ENCODE measurements around the gene C16orf78.

The C16orf78 gene

DNA sequence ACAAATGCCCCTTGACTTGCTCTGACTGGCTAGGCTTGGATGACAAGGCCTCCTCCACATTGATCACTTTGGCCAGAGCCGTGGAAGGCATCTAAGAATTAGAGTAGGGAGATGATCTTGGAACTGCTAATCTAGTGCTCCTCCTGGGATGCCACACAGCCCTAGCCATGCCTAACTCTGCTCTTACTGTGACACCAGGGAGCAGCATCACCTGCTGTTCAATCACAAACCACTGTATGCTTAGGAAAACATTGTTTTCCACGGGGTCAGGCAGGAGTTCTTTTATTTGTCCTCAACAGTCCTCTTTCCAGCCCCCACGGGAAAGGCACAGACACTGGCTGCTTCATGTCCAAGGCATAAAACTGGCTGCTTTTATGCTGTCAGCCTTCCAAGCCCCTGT, 46.3 kb downstream of the C16orf78 start:
- no peak for ATAC-seq
- TF ChIP-seq ZNF565 (CRISPR knock-in tag; conservative IDR thresholded peaks at IDR 0.05; ENCODE audit: low read depth) (no peak), RARB (CRISPR knock-in tag; IDR thresholded peaks at IDR 0.05) (no peak), OSR1 (CRISPR knock-in tag; IDR thresholded peaks at IDR 0.05) (no peak), BACH2 (CRISPR knock-in tag; IDR thresholded peaks at IDR 0.05; ENCODE audit: borderline replicate concordance) (no peak), CSDC2 (CRISPR knock-in tag; IDR thresholded peaks at IDR 0.05) (no peak), PPARA (CRISPR knock-in tag; IDR thresholded peaks at IDR 0.05; ENCODE audit: borderline replicate concordance) (no peak), ESRRG (CRISPR knock-in tag; IDR thresholded peaks at IDR 0.05) (no peak), ARNTL (CRISPR knock-in tag; IDR thresholded peaks at IDR 0.05; ENCODE audit: borderline replicate concordance, low read depth) (no peak), ZFP30 (CRISPR knock-in tag; IDR thresholded peaks at IDR 0.05) (no peak), TCF4 (CRISPR knock-in tag; IDR thresholded peaks at IDR 0.05; ENCODE audit: borderline replicate concordance) (no peak), ZNF8 (CRISPR knock-in tag; IDR thresholded peaks at IDR 0.05) (no peak), GLIS3 (CRISPR knock-in tag; IDR thresholded peaks at IDR 0.05) (no peak)
- TF ChIP-seq, protein P1, sequence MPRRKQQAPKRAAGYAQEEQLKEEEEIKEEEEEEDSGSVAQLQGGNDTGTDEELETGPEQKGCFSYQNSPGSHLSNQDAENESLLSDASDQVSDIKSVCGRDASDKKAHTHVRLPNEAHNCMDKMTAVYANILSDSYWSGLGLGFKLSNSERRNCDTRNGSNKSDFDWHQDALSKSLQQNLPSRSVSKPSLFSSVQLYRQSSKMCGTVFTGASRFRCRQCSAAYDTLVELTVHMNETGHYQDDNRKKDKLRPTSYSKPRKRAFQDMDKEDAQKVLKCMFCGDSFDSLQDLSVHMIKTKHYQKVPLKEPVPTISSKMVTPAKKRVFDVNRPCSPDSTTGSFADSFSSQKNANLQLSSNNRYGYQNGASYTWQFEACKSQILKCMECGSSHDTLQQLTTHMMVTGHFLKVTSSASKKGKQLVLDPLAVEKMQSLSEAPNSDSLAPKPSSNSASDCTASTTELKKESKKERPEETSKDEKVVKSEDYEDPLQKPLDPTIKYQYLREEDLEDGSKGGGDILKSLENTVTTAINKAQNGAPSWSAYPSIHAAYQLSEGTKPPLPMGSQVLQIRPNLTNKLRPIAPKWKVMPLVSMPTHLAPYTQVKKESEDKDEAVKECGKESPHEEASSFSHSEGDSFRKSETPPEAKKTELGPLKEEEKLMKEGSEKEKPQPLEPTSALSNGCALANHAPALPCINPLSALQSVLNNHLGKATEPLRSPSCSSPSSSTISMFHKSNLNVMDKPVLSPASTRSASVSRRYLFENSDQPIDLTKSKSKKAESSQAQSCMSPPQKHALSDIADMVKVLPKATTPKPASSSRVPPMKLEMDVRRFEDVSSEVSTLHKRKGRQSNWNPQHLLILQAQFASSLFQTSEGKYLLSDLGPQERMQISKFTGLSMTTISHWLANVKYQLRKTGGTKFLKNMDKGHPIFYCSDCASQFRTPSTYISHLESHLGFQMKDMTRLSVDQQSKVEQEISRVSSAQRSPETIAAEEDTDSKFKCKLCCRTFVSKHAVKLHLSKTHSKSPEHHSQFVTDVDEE (CRISPR knock-in tag; IDR thresholded peaks at IDR 0.05) = no peak
- TF ChIP-seq, protein P2, sequence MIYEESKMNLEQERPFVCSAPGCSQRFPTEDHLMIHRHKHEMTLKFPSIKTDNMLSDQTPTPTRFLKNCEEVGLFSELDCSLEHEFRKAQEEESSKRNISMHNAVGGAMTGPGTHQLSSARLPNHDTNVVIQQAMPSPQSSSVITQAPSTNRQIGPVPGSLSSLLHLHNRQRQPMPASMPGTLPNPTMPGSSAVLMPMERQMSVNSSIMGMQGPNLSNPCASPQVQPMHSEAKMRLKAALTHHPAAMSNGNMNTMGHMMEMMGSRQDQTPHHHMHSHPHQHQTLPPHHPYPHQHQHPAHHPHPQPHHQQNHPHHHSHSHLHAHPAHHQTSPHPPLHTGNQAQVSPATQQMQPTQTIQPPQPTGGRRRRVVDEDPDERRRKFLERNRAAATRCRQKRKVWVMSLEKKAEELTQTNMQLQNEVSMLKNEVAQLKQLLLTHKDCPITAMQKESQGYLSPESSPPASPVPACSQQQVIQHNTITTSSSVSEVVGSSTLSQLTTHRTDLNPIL (CRISPR knock-in tag; IDR thresholded peaks at IDR 0.05; ENCODE audit: low read depth) = no peak

DNA sequence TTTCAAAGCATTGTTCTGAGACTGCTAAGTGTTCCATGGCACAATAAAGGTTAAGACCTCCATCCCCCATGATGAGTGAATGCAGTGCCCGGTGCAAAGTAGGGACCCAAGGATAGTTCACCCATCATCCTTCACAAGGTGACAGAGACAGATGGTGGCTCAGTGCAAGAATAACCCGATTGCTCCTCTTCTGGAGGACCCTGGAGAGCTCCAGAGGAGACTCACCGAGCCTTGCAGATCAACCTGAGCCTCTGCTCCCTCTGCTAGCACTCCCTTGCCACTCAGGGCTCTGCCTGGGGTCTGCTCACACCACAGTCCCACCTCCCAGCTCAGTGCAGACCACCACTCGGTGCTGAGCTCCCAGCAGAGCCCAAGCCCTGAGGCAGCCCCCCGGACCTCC, 49.3 kb downstream of the C16orf78 start:
- TF ChIP-seq SNAI2 (CRISPR knock-in tag; IDR thresholded peaks at IDR 0.05) = no peak
- no peak for TF ChIP-seq TOX (CRISPR knock-in tag; IDR thresholded peaks at IDR 0.05; ENCODE audit: borderline replicate concordance)
- TF ChIP-seq ZFP3 (CRISPR knock-in tag; IDR thresholded peaks at IDR 0.05) = no peak
- TF ChIP-seq, protein P3, sequence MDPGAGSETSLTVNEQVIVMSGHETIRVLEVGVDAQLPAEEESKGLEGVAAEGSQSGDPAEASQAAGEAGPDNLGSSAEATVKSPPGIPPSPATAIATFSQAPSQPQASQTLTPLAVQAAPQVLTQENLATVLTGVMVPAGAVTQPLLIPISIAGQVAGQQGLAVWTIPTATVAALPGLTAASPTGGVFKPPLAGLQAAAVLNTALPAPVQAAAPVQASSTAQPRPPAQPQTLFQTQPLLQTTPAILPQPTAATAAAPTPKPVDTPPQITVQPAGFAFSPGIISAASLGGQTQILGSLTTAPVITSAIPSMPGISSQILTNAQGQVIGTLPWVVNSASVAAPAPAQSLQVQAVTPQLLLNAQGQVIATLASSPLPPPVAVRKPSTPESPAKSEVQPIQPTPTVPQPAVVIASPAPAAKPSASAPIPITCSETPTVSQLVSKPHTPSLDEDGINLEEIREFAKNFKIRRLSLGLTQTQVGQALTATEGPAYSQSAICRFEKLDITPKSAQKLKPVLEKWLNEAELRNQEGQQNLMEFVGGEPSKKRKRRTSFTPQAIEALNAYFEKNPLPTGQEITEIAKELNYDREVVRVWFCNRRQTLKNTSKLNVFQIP (CRISPR knock-in tag; IDR thresholded peaks at IDR 0.05; ENCODE audit: borderline replicate concordance, low read depth) = no peak
- TF ChIP-seq ZC3H10 (CRISPR knock-in tag; IDR thresholded peaks at IDR 0.05) = no peak
- TF ChIP-seq ESRRG (CRISPR knock-in tag; IDR thresholded peaks at IDR 0.05) = no peak
- no peak for TF ChIP-seq BACH2 (CRISPR knock-in tag; IDR thresholded peaks at IDR 0.05; ENCODE audit: borderline replicate concordance)
- TF ChIP-seq ARNTL (CRISPR knock-in tag; IDR thresholded peaks at IDR 0.05; ENCODE audit: borderline replicate concordance, low read depth) = no peak
- TF ChIP-seq, protein P4, sequence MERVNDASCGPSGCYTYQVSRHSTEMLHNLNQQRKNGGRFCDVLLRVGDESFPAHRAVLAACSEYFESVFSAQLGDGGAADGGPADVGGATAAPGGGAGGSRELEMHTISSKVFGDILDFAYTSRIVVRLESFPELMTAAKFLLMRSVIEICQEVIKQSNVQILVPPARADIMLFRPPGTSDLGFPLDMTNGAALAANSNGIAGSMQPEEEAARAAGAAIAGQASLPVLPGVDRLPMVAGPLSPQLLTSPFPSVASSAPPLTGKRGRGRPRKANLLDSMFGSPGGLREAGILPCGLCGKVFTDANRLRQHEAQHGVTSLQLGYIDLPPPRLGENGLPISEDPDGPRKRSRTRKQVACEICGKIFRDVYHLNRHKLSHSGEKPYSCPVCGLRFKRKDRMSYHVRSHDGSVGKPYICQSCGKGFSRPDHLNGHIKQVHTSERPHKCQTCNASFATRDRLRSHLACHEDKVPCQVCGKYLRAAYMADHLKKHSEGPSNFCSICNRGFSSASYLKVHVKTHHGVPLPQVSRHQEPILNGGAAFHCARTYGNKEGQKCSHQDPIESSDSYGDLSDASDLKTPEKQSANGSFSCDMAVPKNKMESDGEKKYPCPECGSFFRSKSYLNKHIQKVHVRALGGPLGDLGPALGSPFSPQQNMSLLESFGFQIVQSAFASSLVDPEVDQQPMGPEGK (CRISPR knock-in tag; IDR thresholded peaks at IDR 0.05; ENCODE audit: borderline replicate concordance) = no peak
- TF ChIP-seq ZNF70 (CRISPR knock-in tag; IDR thresholded peaks at IDR 0.05) = no peak
- TF ChIP-seq, protein P2 (CRISPR knock-in tag; IDR thresholded peaks at IDR 0.05; ENCODE audit: low read depth) = no peak
- no peak for TF ChIP-seq ZNF8 (CRISPR knock-in tag; IDR thresholded peaks at IDR 0.05)
- TF ChIP-seq, protein P1 (CRISPR knock-in tag; IDR thresholded peaks at IDR 0.05) = no peak
- TF ChIP-seq, protein P5, sequence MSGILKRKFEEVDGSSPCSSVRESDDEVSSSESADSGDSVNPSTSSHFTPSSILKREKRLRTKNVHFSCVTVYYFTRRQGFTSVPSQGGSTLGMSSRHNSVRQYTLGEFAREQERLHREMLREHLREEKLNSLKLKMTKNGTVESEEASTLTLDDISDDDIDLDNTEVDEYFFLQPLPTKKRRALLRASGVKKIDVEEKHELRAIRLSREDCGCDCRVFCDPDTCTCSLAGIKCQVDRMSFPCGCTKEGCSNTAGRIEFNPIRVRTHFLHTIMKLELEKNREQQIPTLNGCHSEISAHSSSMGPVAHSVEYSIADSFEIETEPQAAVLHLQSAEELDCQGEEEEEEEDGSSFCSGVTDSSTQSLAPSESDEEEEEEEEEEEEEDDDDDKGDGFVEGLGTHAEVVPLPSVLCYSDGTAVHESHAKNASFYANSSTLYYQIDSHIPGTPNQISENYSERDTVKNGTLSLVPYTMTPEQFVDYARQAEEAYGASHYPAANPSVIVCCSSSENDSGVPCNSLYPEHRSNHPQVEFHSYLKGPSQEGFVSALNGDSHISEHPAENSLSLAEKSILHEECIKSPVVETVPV (CRISPR knock-in tag; IDR thresholded peaks at IDR 0.05) = no peak
- no peak for ATAC-seq
